Mucosa of gallbladder (tissue), 1 donor: Measurements from ENCODE around the gene IDH3B. TPM values are rescaled to one million over a fixed set of nuclear protein-coding genes. Genes with fewer than 3 reads are reported as not detected.

Source experiments
- DNase-seq: peaks from one replicate; pipeline ENCODE4 v3.0.0-alpha.2; 2020; ENCODE audit warnings: low spot score
- total RNA-seq: library from RNA; stranded (reverse); gene quantifications from one replicate; pipeline ENCODE4 v1.2.1, GENCODE V29; 2021
- donor health status: DM: no; HTN: no; CAD: no.

IDH3B gene
- total RNA-seq, 1 donor from 2014 or later = 81.0 TPM

GRCh38 chr20:2656471-2657117, 7.4 kb downstream of the IDH3B start:
- DNase-seq = no peak

GRCh38 chr20:2655331-2656116, 8.5 kb downstream of the IDH3B start:
- no peak for DNase-seq

GRCh38 chr20:2654831-2655230, 9.2 kb downstream of the IDH3B start:
- no peak for DNase-seq

- DNase-seq = no peak
These were observed 9.6 kb downstream of the IDH3B start for GRCh38 chr20:2654384-2654822.

- DNase-seq = no peak
These were observed 10.2 kb downstream of the IDH3B start for GRCh38 chr20:2653556-2654383.

- DNase-seq = no peak
These were observed 11.1 kb downstream of the IDH3B start for GRCh38 chr20:2652724-2653555.

GRCh38 chr20:2651772-2652723, 12.0 kb downstream of the IDH3B start, which contains the start of gene NOP56:
TSS of gene NOP56 (plus strand) at chr20:2652632. CDS start at chr20:2652661, 29 bp downstream.
- DNase-seq = peak; percentile 94

GRCh38 chr20:2643708-2644107, 20.3 kb downstream of the IDH3B start:
- no peak for DNase-seq

GRCh38 chr20:2640899-2641298, 23.1 kb downstream of the IDH3B start:
- no peak for DNase-seq

- no peak for DNase-seq
These were observed 23.8 kb downstream of the IDH3B start for GRCh38 chr20:2640260-2640659.

- no peak for DNase-seq
These were observed 26.8 kb downstream of the IDH3B start for GRCh38 chr20:2637246-2637645.

GRCh38 chr20:2633381-2633780, 30.6 kb downstream of the IDH3B start:
- no peak for DNase-seq

GRCh38 chr20:2631228-2631627, 32.8 kb downstream of the IDH3B start:
- DNase-seq = no peak

- no peak for DNase-seq
These were observed 37.0 kb downstream of the IDH3B start for GRCh38 chr20:2626853-2627541.

GRCh38 chr20:2625062-2625461, 39.0 kb downstream of the IDH3B start:
- DNase-seq = no peak

- DNase-seq = peak; percentile 34
These were observed 39.8 kb downstream of the IDH3B start for GRCh38 chr20:2624190-2624589.

GRCh38 chr20:2619961-2620595, 43.9 kb downstream of the IDH3B start:
- no peak for DNase-seq

- no peak for DNase-seq
These were observed 44.7 kb downstream of the IDH3B start for GRCh38 chr20:2619337-2619736.

- no peak for DNase-seq
These were observed 45.2 kb downstream of the IDH3B start for GRCh38 chr20:2618815-2619214.
